NCI-H748 (cell line): ENCODE results near the gene KIF14.

Source experiments
- DNase-seq: peaks from one replicate; lab custom pipeline; 2025; ENCODE audit not compliant: unreplicated experiment; lab: John Stamatoyannopoulos, UW

KIF14 gene

GRCh38 chr1:200620273-200621131 lies at the start of gene KIF14:
Gene KIF14, minus strand, starts transcription at chr1:200620751. Its CDS starts 2,028 bp downstream, at chr1:200618723.
- peak; percentile 92 for DNase-seq

GRCh38 chr1:200669314-200670241 lies 49.0 kb upstream of the KIF14 start, which contains the start of gene DDX59:
Gene DDX59, minus strand, starts transcription at chr1:200669907. Its CDS starts 3,167 bp downstream, at chr1:200666740.
- peak; percentile 86 for DNase-seq

GRCh38 chr1:200668514-200669313 lies 48.2 kb upstream of the KIF14 start:
- no peak for DNase-seq

- DNase-seq = no peak
Measured at GRCh38 chr1:200666309-200666708, 45.8 kb upstream of the KIF14 start.

GRCh38 chr1:200665861-200666260 lies 45.3 kb upstream of the KIF14 start:
- DNase-seq = no peak

GRCh38 chr1:200660719-200661118 lies 40.2 kb upstream of the KIF14 start:
- DNase-seq = no peak

- DNase-seq = no peak
Measured at GRCh38 chr1:200659269-200659668, 38.7 kb upstream of the KIF14 start.

GRCh38 chr1:200658037-200658818 lies 37.7 kb upstream of the KIF14 start:
- DNase-seq = no peak

GRCh38 chr1:200654660-200655059 lies 34.1 kb upstream of the KIF14 start:
- no peak for DNase-seq

- DNase-seq = no peak
Measured at GRCh38 chr1:200653022-200653462, 32.5 kb upstream of the KIF14 start.

GRCh38 chr1:200652378-200652777 lies 31.8 kb upstream of the KIF14 start:
- no peak for DNase-seq

- DNase-seq = no peak
Measured at GRCh38 chr1:200646515-200646914, 26.0 kb upstream of the KIF14 start.

GRCh38 chr1:200644021-200644420 lies 23.5 kb upstream of the KIF14 start:
- no peak for DNase-seq

- no peak for DNase-seq
Measured at GRCh38 chr1:200642481-200642880, 21.9 kb upstream of the KIF14 start.

GRCh38 chr1:200640963-200641401 lies 20.4 kb upstream of the KIF14 start:
- DNase-seq = no peak

- no peak for DNase-seq
Measured at GRCh38 chr1:200640373-200640962, 19.9 kb upstream of the KIF14 start.

GRCh38 chr1:200638073-200638472 lies 17.5 kb upstream of the KIF14 start:
- DNase-seq = no peak

- DNase-seq = no peak
Measured at GRCh38 chr1:200636681-200637080, 16.1 kb upstream of the KIF14 start.

GRCh38 chr1:200634261-200635122 lies 13.9 kb upstream of the KIF14 start:
- DNase-seq = no peak
